HG03108 (cell line): ENCODE results near the gene SEMA4D.

Experiments used
- ATAC-seq: cut with Tn5 transposase; IDR thresholded peaks from one replicate; pipeline ENCODE4 v1.9.1; 2021; ENCODE audit warnings: moderate library complexity; ENCODE audit not compliant: unreplicated experiment

Gene SEMA4D, protein sequence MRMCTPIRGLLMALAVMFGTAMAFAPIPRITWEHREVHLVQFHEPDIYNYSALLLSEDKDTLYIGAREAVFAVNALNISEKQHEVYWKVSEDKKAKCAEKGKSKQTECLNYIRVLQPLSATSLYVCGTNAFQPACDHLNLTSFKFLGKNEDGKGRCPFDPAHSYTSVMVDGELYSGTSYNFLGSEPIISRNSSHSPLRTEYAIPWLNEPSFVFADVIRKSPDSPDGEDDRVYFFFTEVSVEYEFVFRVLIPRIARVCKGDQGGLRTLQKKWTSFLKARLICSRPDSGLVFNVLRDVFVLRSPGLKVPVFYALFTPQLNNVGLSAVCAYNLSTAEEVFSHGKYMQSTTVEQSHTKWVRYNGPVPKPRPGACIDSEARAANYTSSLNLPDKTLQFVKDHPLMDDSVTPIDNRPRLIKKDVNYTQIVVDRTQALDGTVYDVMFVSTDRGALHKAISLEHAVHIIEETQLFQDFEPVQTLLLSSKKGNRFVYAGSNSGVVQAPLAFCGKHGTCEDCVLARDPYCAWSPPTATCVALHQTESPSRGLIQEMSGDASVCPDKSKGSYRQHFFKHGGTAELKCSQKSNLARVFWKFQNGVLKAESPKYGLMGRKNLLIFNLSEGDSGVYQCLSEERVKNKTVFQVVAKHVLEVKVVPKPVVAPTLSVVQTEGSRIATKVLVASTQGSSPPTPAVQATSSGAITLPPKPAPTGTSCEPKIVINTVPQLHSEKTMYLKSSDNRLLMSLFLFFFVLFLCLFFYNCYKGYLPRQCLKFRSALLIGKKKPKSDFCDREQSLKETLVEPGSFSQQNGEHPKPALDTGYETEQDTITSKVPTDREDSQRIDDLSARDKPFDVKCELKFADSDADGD

DNA sequence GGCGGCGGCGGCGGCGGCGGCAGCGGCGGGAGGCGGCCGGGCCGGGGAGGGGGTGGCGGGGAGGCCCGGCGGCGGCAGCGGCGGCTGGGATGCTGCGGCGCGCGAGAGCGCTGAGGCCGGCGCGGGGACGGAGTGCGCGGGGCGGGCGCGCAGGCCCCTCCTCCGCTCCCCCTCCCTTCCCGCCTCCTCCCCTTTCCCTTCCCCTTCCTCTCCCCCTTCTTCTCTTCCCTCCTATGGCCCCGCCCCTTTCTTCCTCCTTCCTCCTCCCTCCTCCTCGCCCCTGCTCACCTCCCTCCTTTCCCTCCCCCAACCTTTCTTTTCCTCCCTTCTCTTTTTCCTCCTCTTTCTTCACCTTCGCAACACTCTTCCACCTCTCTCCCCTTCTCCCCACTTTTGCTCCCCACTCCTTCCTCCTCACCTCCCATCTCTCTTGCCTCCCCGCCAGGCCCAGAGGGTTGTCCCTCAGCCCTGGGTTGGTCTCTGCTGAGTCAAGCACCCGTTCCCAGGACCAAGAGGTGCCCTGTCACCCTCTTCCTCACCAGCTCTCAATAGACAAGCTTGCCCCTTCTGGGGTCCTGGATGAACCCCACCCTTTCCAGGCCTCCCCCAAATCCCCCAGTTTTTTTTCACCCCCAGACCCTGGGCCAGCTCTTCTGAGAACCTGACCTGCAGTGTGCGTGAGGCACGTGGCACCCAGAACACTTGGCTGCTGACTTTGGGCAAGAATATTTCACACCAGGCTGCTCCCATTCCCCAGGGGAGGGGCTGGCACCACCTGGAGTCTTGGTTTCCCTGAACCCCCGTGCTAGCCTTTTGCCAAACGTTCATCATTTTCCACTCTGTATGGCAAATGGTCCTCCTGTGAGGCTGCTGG is at the start of gene SEMA4D:
SEMA4D (minus strand) TSS at position 136 of the 874 bp plus-strand sequence. CDS start 92,657 bp downstream, outside the sequence.
- peak; percentile 37 for ATAC-seq

DNA sequence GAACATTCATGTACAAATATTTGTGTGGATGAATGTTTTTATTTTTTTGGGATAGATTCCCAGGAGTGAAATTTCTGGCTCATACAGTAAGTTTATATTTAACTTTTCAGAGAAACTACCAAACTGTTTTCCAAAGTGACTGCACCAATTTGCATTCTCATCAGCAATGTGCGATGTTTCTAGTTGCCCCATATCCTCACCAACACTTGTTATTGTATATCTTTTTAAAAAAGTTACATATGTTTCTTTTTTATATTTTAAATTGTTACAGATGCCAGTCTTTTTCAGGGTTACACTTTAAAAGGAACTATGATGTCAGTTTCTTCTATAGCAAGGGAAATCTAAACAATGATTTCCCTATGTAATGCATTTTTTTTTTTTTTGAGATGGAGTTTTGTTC is 49.1 kb upstream of the SEMA4D start:
- no peak for ATAC-seq

DNA sequence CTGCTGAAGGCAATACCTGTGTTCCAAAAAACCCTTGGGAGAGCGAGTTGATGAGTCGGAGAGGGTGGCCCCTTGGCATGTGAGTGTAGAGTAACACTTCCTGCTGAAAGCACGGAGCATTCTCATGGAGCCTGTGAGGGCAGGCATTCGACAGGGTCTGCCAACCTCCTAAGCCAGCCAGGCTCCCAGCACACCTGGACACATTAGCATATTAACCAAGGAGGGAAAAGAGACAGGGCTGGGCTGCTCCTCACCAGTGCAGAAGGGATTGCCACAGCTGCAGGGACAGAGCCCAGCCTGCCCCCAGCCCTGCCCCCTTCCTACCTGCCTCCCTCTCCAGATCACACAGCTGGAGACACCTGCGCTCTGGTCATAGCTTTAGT is 46.4 kb upstream of the SEMA4D start:
- ATAC-seq: no peak

DNA sequence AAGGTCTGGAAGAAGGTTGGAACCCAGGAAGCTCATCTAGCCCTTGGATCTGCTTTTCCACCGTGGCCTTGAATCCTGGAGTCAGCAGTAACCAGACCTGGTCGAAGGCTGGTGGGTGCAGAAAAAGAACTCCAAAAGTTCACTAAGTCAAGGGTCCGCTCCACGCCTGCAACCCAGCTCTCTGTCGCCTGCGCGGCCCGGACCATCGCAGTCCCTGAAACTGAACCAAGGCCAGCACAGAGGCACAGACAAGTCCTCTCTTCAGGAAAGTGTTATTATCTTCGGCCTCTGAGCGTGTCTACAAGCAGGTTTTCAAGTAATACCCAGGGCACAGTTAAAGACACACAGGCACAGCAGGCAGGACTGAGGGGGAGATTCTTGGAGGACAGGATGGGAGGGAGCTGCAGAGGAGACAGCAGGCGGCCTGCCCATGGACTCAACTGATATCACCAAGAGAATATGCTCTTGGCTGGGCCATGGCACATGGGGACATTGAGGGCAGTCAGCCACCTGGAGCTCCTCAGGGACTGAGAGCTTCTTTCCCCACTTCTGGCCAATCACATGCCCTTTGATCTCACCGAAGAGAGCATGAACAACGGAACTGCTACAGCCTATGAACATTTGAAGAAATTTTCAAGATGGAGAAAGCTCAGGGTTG is 45.8 kb upstream of the SEMA4D start:
- ATAC-seq: no peak

DNA sequence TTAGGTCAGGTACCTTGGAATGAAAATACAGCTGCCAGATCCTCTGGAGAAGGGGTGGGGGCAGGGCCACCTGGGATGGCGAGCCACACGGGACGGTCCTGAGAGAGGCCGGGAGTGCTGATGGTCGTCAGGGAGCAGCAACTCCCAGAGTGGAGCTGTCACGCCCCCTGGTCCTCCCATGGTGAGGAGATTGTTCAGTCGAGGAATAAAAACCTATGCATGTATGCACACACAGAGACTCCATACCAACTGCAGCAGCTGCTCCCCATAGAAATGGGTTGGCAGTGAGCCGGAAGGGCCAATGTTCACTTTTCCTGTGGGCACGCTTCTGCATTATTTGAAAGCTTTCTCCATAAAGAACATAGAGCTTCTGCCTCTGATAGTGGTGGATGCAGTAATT is 45.2 kb upstream of the SEMA4D start:
- ATAC-seq: no peak

DNA sequence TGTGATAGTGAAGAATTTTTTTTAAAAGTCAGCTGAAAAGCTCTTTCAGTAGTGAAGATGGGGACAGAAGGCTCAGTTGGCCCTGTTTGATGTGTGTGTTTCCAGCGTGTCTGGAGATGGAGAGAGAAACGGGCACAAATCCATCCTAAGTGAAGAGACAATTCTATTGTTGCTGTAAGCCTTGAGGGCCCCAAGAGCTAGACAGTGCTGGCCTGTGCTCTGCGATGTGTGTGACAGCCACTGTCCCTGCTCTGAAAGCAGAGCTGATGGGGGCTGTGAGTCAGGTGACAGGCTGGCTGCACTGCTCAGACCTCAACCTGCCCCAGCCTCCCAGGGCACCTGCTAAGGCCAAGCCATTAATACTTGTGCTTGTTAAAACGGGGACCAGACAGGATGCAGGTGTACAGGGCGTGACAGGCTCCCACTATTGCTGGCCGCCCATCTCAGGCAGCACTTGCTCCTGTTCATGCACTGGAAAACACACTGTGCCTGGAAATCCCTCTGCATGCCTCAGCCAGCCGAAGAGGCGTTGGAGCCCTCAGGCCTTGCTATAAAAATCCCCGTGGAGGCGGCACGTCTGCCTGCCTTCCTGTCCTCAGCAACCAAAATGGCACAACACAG is 44.6 kb upstream of the SEMA4D start:
- no peak for ATAC-seq

DNA sequence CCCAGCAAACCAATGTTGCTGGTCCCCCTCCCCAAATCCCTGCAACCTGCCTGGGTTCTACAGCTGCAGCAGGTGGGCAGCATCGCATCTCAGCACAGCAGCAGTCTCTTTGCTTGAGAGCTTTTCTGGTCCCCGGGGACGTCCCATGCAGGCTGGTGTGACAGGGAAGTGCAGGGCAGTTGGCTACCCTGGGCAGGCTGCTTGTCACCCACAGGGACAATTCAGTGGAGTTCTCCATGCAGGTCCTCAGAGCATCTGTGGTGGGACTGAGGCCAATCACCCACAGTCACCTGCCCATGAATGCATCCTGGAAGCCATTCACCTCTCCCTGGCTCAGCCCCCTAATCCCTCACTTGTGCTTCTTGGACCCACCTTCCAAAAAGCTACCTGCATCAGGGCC is 43.9 kb upstream of the SEMA4D start:
- ATAC-seq: no peak

DNA sequence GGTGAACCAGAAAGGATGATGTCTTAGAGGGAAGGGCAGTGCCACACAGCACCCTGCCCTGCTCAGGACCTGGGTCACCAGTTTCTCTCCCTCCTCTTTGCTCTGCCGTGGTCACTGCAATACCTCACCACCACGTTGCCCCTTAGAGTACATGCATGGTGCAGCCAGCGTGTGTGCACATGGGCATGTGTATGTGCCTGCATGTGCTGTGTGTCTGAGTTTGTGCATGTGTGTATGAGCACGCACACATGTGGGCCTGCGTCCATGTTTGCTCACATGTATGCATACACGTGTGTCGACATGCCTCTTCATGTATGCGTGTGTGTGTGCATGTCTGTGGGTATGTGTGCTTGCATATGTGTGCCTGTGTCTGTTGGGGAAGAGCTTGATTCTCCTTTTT is 41.5 kb upstream of the SEMA4D start:
- no peak for ATAC-seq

DNA sequence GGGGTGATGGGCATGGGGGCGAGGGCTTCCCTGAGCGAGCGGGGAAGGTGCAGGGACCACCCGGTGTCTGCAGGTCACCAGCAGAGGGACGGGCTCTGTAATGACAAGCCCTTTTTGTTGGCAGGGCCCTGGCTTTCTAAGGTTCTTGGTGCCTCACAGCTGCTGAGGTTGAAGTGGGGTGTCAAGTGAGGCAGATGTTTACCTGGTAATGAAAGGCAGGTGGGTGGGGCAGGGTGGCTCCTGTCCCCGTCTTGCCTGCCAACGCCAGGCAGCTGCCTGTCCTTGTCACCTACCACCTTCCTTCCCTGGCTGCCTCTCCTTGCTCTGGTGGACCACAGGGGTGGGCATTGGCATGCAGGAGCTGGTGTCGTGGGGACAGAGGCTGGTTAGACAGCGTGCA is 41.0 kb upstream of the SEMA4D start:
- no peak for ATAC-seq

DNA sequence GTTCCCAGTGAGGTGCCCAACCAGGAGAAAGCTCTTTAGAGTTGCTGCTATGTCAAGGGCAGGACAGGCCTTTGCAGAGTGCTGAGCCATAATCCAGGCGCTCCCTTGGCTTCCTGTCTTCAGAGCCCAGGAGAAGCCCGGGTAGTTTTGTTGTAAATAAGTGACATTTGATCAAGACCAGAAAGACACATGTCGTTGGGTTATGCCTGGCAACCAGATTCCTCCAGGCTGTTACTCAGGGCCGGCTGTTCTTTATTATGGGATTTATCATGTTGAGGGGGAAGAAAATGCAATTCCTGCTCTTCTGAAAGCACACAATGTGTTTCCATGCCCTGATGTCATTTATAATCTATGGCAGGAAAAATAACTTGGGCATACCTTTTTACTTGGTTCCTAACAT is 39.3 kb upstream of the SEMA4D start:
- ATAC-seq: no peak

DNA sequence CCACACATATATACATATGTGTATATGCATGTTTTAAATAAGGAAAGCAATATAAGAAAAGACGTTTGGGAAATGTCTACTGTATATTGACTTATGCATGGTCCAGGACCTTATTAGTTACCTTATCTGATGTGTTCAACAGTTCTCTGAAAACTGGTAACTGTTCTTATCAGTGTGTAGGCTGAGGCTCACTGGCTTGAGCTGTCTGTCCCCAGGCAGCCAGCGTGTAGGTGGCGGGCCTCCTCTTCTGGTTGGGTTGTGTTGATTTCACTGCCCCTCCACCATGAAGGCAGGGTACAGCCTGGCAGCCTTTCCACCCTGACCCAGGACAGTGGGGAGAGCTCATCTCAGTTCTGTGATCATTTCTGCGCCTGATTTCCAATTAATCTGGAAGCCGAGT is 38.7 kb upstream of the SEMA4D start:
- ATAC-seq: peak; percentile 7

DNA sequence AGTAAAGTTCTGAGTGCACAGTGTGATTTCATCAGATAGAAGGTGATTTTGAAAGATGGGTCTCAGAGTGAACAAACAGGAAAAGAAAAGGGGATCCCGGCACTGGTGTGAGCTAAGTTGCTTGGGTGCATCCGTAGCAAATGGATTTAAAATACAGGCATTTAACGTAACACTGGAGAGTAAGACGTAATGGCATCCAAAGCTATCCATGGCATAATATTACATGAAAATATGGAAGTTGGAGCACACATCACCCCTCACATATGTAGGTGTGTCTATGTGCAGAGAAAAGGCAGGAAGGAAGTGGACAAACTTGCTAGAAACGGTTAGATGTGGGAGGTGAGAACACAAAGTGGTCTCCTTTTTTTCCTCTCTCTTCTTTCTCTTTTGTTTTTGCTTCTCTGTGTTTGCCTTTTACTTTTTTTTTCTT is 38.2 kb upstream of the SEMA4D start:
- peak; percentile 48 for ATAC-seq

DNA sequence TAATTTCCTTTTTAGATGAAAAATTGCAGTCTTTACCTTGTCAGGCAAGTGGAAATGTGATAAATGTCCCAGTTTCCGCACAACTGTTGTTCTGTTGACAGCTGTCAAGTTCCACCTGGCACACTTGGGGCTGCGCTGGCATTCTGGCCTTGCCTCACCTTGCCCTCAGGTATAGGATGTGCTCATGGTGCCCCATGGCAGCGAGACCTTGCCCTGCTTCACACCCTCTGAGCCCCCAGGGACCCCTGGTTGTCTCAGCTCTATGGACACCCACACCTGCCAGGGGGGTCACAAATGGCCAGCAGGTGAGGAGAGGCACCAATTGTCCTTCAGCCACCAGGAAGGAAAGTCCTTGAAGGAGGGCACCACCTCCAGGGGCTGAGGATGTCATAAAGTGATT is 37.5 kb upstream of the SEMA4D start:
- ATAC-seq: no peak

DNA sequence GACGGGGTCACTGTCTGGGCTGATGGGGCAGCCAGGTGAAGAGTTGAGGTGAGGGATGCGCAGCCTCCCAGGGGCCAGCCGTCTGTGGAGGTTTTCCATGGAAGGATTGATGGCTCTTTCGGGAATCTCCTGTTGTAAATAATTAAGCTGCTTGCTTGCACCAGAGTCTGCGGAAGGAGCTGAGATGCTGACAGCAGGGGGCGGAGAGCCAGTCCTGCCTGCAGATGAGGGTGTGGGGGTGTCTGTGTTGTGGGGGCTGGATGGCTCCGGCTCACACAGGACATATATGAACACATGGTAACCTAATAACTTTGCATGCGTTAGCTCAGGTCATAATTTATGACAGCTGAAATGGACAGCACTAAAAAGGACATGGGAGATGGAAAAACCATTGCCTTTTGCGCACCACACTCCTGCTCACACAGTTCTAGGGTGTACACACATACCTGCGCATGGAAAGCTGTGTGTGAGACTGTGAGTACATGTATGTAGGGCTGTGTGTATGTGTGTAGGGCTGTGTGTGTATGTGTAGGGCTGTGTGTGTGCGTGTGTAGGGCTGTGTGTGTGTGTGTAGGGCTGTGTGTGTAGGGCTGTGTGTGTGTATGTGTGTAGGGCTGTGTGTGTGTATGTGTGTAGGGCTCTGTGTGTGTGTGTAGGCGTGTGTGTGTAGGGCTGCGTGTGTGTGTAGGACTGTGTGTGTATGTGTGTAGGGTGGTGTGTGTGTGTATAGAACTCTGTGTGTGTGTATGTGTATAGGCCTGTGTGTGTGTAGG is 36.8 kb upstream of the SEMA4D start:
- no peak for ATAC-seq

DNA sequence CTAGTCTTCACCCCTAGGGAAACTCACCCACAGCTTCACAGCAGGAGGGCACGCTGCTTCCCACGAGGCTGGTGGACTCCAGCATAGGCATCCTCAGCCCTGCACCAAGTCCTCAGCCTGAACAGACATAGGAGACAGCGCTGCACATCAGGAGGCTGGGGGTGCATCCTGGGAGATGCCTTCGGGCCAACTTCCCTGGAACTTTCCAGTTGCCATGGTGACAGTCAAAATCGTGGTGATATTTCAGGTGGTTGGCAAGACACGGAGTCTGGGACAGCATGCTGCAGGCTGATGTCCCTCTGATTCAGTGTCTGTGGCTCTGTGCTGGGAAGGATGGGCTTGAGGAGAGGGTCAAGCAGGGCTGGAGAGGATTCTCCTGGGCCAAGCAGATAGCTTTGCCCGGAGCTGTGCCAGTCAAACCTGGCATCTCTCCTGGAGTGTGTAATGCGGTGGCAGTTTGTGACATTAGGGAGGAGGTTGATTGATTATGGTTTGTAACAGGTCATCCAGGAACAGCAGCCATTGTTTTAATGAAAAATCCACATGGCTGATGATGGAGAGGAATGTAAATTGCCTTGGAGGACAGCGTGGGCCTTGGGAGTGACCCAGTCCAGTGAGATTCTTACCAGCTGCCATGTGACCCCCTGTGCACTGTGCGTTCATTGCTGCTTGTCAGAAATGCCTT is 35.6 kb upstream of the SEMA4D start:
- ATAC-seq: no peak

DNA sequence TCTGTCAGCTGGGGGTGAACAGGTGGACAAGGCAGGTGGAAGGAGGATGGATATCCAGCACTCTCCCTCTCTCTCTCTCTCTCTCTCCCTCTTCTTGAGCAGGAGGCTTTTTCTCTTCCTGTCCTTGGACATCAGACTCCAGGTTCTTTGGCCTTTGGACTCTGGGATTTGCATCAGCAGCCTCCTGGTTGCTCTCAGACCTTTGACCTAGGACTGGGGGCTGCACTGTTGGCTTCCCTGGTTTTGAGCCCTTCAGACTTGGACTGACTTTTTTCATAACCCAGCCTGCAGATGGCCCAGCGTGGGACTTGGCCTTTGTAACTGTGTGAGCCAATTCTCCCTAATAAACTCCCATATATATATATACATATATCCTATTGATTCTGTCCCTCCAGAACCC is 35.0 kb upstream of the SEMA4D start:
- no peak for ATAC-seq

DNA sequence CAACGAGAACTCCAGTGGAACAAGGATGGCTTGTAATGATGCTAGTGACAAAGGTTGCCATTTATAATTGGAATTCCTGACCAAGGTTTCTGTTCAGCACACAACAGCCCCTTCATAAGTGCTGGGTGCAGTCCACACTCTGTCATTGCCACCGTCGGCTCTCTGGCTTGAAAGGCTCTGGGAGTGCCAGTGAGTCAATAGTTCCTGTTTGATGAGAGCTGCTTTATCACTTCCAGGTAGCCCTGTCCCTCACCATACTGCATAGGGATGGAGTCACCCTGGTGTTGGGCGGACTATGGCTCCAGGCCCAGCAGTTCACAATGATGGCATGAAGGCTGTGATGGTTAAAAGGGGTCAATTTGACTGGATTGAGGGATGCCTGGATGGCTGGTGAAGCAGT is 34.6 kb upstream of the SEMA4D start:
- no peak for ATAC-seq

DNA sequence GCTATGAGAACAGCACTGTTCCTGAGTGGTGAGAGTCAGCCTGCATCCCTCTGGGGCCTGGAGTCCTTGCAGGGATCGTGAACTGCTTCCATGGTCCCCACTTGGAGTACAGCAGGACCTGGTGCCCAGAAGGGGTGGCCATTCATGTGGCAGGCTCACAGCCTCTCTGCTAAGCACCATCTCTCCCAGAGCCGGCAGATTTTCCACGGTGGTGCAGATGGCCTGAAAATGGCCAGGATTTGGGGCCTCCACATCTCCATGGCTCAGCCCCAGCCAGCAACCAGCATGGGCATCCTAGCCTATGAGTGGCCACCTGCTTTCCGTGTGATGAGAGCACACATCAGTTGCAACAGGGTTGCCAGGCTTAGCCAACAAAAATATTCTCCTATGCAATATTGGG is 33.9 kb upstream of the SEMA4D start:
- no peak for ATAC-seq

DNA sequence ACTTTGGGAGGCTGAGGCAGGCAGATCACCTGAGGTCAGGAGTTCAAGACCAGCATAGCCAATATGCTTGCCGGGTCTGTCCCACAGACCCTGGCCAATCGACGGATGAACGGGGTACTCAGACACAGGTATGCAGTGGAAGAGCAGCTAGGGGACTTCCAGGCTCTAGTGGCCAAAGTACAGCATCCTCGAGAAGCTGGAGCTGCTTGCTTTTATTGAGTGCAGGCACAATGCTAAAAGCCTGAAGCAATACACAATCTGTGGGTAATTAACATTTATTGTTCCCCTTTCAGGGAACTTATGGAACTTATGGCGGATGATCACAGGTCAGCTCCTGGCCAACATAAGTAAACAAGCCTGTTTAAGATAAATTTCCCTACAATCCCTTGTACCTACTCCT is 32.8 kb upstream of the SEMA4D start:
- ATAC-seq: no peak
